GM19043 (cell line): ENCODE measurements around the gene SQOR.

ENCODE experiments used
- ATAC-seq: cut with Tn5 transposase; IDR thresholded peaks from one replicate; pipeline ENCODE4 v1.9.1; 2021; ENCODE audit warnings: low read depth; ENCODE audit not compliant: unreplicated experiment

SQOR gene

GRCh38 chr15:45634432-45635190, at the start of gene SQOR:
TSS of gene SQOR (plus strand) at chr15:45635029. CDS start at chr15:45658924, 23,895 bp downstream.
- peak; percentile 57 for ATAC-seq

GRCh38 chr15:45585069-45585791, 49.6 kb upstream of the SQOR start:
- no peak for ATAC-seq

GRCh38 chr15:45586125-45586524, 48.7 kb upstream of the SQOR start:
- ATAC-seq, result no peak

- no peak for ATAC-seq
Observed at GRCh38 chr15:45586601-45587094, 48.2 kb upstream of the SQOR start.

- ATAC-seq, result peak; percentile 69
Observed at GRCh38 chr15:45587095-45587862, 47.5 kb upstream of the SQOR start, which contains the start of gene BLOC1S6. TSS of gene BLOC1S6 (plus strand) at chr15:45587379. CDS start at chr15:45587444, 65 bp downstream.

- ATAC-seq, result no peak
Observed at GRCh38 chr15:45587863-45588170, 47.0 kb upstream of the SQOR start.

- ATAC-seq, result no peak
Observed at GRCh38 chr15:45588219-45588875, 46.5 kb upstream of the SQOR start.

- no peak for ATAC-seq
Observed at GRCh38 chr15:45589256-45589655, 45.6 kb upstream of the SQOR start.

- no peak for ATAC-seq
Observed at GRCh38 chr15:45594319-45594718, 40.5 kb upstream of the SQOR start.

GRCh38 chr15:45594835-45595530, 39.8 kb upstream of the SQOR start:
- no peak for ATAC-seq

GRCh38 chr15:45603881-45604280, 30.9 kb upstream of the SQOR start:
- ATAC-seq, result no peak

GRCh38 chr15:45604326-45604725, 30.5 kb upstream of the SQOR start:
- no peak for ATAC-seq

GRCh38 chr15:45606413-45606812, 28.4 kb upstream of the SQOR start:
- ATAC-seq, result no peak

GRCh38 chr15:45606841-45607240, 28.0 kb upstream of the SQOR start:
- ATAC-seq, result no peak

- ATAC-seq, result no peak
Observed at GRCh38 chr15:45611305-45611704, 23.5 kb upstream of the SQOR start.

- no peak for ATAC-seq
Observed at GRCh38 chr15:45612790-45613415, 21.9 kb upstream of the SQOR start.

- no peak for ATAC-seq
Observed at GRCh38 chr15:45616901-45617323, 17.9 kb upstream of the SQOR start.

- no peak for ATAC-seq
Observed at GRCh38 chr15:45618813-45619212, 16.0 kb upstream of the SQOR start.

- no peak for ATAC-seq
Observed at GRCh38 chr15:45628136-45628535, 6.7 kb upstream of the SQOR start.
